GM12873 (cell line): ENCODE measurements around the gene APLN.

ENCODE experiments used
- TF ChIP-seq, protein P1 (sequence below): IDR thresholded peaks from 2 replicates; pipeline ENCODE4 v1.5.1; 2012; ENCODE audit warnings: low read depth, mild to moderate bottlenecking, moderate library complexity, low read length, control low read depth; ENCODE audit not compliant: insufficient read depth; ENCODE audit errors: missing control alignments

The APLN gene

GRCh38 chrX:129622757-129623301, 31.9 kb downstream of the APLN start:
- TF ChIP-seq, protein P1, sequence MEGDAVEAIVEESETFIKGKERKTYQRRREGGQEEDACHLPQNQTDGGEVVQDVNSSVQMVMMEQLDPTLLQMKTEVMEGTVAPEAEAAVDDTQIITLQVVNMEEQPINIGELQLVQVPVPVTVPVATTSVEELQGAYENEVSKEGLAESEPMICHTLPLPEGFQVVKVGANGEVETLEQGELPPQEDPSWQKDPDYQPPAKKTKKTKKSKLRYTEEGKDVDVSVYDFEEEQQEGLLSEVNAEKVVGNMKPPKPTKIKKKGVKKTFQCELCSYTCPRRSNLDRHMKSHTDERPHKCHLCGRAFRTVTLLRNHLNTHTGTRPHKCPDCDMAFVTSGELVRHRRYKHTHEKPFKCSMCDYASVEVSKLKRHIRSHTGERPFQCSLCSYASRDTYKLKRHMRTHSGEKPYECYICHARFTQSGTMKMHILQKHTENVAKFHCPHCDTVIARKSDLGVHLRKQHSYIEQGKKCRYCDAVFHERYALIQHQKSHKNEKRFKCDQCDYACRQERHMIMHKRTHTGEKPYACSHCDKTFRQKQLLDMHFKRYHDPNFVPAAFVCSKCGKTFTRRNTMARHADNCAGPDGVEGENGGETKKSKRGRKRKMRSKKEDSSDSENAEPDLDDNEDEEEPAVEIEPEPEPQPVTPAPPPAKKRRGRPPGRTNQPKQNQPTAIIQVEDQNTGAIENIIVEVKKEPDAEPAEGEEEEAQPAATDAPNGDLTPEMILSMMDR, result no peak

DNA sequence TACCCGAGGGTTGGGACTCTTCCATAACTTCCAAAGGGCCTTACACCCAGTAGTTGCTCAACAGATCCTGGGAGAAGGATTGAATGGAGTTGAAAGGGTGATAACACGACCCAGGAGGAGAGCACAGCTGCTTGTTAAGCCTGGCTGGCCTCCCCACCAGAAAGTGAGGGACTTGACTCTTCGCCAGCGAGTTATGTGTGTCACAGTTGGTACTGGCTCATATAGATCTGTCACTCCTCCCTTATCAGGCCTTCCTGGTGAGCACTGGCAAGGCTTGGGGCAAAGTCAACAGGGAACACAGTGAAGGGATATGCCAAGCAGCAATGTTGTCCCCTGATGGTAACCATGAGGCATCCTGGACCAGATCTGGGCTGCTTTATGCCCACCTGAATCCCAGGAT, 35.8 kb downstream of the APLN start:
- TF ChIP-seq, protein P1, result no peak

DNA sequence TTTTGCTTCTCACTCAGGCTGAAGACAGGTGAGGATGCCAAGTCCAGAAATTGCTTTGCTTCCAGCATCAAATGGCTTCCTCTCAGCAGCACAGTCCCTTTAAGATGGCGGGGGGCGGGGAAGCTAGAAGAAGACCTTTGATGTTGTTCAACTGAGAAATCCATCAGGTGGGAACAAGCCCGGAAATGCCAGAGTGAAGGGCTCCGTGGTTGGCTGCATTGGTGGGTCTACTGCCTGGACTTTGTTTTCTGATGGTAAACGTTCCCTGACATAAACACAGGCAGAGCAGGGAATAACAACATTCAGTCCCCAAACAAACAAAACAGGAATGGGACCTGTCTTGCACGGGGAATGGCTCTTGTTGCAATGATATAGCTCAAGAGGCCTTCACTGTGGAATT, 37.3 kb downstream of the APLN start:
- TF ChIP-seq, protein P1, result no peak

DNA sequence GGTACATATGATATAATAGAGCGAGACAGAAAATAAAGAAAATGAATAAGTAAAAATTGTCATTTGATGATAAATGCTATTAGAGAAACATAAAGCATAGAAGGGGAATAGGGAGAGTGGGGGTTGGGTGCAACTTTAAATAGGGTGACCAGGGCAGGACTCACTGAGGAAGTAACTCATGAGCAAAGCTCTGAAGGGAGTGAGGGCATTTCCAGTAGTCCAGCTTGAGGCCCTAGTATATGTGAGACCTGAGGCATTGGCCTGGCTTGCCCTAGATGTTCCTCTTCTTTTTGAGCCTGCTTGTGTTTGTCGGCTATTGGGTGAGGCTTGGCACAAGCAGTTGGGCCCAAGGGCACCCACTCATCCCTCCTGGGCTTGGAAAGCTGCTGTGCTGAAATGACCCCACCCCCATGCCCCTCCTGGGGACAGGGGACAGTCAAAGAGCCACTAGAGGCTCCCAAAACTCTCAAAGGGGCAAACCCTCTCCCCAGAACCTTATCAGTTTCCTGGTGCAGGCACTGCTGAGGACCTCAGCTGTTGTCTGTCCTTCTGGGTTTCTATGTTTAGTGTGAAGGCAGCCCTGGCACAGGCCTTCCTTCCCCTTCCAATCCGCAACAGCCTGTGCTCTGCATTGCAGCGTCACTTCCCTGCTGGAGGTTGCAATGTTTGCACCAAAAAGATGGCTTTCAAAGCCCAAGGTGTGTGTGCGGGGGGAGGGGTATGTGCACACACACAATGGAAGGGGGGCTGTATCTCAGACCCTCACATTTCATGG, 40.1 kb downstream of the APLN start:
- TF ChIP-seq, protein P1, result no peak

GRCh38 chrX:129613596-129613995, 41.2 kb downstream of the APLN start:
- TF ChIP-seq, protein P1, result no peak

DNA sequence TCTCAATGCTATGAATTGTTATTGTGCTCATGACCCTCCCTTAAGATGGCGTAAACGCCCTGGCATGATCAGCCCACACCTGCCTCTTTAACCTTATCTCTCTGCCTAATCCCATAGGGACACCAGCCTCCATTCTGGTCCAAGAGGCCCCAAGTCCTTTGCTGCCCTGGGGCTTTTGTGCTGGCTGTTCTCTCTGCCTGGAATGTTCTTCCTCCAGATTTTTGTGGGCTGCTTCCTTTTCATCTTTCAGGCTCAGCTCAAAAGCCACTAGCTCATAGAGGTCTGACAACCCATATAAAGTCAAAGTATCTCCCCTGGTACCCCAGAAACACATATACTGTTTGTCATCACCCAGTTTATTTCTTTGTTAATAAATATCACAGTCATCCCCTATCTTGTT, 42.4 kb downstream of the APLN start:
- TF ChIP-seq, protein P1, result no peak

GRCh38 chrX:129609395-129609794, 45.4 kb downstream of the APLN start:
- TF ChIP-seq, protein P1, result peak; percentile 27
